Activated CD8-positive, alpha-beta T cell treated with anti-CD3 and anti-CD28 coated beads for 36 hours (primary cell): ENCODE results near the gene PLXNB3. TPM values are rescaled to one million over a fixed set of nuclear protein-coding genes. Genes with fewer than 3 reads are reported as not detected.

Source experiments
- ATAC-seq: fragments of 200-7000 bp; cut with Tn5 transposase; one replicate; pipeline ENCODE4 v1.10.0; 2021; ENCODE audit warnings: mild to moderate bottlenecking, moderate library complexity
- CTCF ChIA-PET: fragments of 350-600 bp; sonication (Branson Sonifier 250); formaldehyde crosslinking; loops from one replicate; lab custom pipeline; 2021; ENCODE audit warnings: antibody characterized with exemption; lab: Charles Lee
- POLR2A ChIA-PET: fragments of 350-600 bp; sonication (Branson Sonifier 250); formaldehyde crosslinking; loops from one replicate; lab custom pipeline; 2021; ENCODE audit warnings: antibody characterized with exemption; lab: Charles Lee
- DNase-seq: peaks from one replicate; pipeline ENCODE4 v3.0.0-alpha.2; 2020
- H3K27ac Mint-ChIP-seq: one replicate; pipeline ENCODE4 v1.8.0; 2021; ENCODE audit warnings: mild to moderate bottlenecking, mixed read lengths
- H3K27me3 Mint-ChIP-seq: one replicate; pipeline ENCODE4 v1.8.0; 2021; ENCODE audit warnings: mixed read lengths
- H3K36me3 Mint-ChIP-seq: one replicate; pipeline ENCODE4 v1.8.0; 2021; ENCODE audit warnings: low read depth, mixed read lengths
- H3K4me1 Mint-ChIP-seq: one replicate; pipeline ENCODE4 v1.8.0; 2021; ENCODE audit warnings: low read depth, mixed read lengths
- H3K4me3 Mint-ChIP-seq: one replicate; pipeline ENCODE4 v1.8.0; 2021; ENCODE audit warnings: mild to moderate bottlenecking, moderate library complexity, mixed read lengths
- H3K9me3 Mint-ChIP-seq: one replicate; pipeline ENCODE4 v1.8.0; 2021; ENCODE audit warnings: mixed read lengths
- intact Hi-C: fragments of 100-400 bp; cut with micrococcal nuclease; formaldehyde crosslinking; loops from one replicate; pipeline ENCODE4 v1.10.0; 2022
- total RNA-seq, 2 experiments: library from RNA; stranded (reverse); gene quantifications; one replicate each; pipeline ENCODE4 v1.2.3, GENCODE V29; 2021
- TF ChIP-seq, protein P1 (sequence below): fragments of 200-600 bp; IDR thresholded peaks from one replicate; pipeline ENCODE4 v1.8.0; 2022; ENCODE audit warnings: antibody characterized with exemption, mild to moderate bottlenecking

Gene PLXNB3
- total RNA-seq, 2 experiments from 2014 or later = 7.7 to 8.2 TPM

DNA sequence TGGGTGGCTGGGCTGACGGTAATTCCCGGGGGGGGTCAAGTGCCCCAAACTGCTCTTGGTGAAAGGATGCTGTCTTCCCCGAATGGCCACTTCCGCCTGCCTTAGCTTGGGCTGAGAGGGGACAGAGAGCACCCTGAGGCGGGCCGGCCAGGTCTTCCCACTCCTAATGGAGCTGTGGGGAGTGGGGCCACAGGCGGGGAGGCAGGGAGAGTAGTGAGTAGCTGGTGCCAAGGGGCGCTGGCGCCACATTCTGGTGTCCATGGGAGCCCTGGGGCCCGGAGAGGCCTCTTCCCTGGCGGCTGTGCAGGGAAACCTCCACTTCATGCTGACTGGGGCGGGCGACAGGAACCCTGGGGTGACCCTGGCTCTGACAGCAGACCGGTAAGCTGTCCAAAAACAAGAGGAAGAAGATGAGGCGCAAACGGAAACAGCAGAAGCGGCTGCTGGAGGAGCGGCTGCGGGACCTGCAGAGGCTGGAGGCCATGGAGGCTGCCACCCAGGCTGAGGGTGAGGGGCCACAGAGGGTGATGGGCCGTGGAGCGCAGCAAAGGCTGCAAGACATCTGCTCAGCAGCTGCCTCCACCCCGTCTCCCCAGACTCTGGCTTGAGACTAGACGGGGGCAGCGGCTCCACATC lies 19.4 kb downstream of the PLXNB3 start:
- Mint-ChIP-seq H3K4me3 (no peak overlapping the region), H3K9me3 (no peaks in the 10 kb centered on the region), H3K4me1 (no peaks in the 10 kb centered on the region), H3K36me3 (peaks cover 2% of the 10 kb centered on the region), H3K27ac (no peak overlapping the region), H3K27me3 (peaks cover 5% of the 10 kb centered on the region)
- DNase-seq (no peak), ATAC-seq (no peak)
- TF ChIP-seq, protein P1, sequence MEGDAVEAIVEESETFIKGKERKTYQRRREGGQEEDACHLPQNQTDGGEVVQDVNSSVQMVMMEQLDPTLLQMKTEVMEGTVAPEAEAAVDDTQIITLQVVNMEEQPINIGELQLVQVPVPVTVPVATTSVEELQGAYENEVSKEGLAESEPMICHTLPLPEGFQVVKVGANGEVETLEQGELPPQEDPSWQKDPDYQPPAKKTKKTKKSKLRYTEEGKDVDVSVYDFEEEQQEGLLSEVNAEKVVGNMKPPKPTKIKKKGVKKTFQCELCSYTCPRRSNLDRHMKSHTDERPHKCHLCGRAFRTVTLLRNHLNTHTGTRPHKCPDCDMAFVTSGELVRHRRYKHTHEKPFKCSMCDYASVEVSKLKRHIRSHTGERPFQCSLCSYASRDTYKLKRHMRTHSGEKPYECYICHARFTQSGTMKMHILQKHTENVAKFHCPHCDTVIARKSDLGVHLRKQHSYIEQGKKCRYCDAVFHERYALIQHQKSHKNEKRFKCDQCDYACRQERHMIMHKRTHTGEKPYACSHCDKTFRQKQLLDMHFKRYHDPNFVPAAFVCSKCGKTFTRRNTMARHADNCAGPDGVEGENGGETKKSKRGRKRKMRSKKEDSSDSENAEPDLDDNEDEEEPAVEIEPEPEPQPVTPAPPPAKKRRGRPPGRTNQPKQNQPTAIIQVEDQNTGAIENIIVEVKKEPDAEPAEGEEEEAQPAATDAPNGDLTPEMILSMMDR = no peak
- CTCF ChIA-PET = no interaction called here
- POLR2A ChIA-PET = no interaction called here
- intact Hi-C loops = no loop called here

DNA sequence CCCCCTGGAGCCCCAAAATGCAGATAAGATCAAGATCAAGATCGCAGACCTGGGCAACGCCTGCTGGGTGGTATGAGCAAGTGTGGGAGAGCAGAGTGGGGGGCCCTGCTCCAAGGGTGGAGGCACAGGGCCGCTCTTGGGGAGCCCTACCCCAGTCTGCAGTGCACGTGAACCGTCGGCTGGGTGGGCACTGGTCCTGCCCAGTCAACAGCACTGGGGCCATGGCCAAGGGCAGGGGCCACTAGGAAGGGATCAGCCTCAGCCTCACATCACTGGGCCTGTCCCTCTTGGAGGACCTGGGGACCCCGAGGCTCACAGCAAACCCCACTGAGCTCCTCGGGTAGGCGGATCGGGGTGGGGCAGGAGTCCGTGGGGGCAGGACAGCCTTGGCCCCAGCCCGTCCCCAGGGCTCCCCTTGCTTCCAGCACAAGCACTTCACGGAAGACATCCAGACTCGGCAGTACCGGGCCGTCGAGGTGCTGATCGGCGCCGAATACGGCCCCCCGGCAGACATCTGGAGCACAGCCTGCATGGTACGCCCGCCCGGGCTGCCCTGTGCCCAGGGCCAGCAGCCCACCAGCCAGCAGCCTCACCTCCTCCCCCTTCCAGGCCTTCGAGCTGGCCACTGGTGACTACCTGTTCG lies 20.4 kb downstream of the PLXNB3 start:
- TF ChIP-seq, protein P1 = no peak
- no peak overlapping the region for H3K4me3 Mint-ChIP-seq
- no peaks in the 10 kb centered on the region for H3K9me3 Mint-ChIP-seq
- H3K36me3 Mint-ChIP-seq = peaks cover 2% of the 10 kb centered on the region
- DNase-seq (no peak), ATAC-seq (no peak)
- POLR2A ChIA-PET = no interaction called here
- H3K4me1 Mint-ChIP-seq = no peaks in the 10 kb centered on the region
- H3K27ac Mint-ChIP-seq = no peak overlapping the region
- CTCF ChIA-PET = no interaction called here
- intact Hi-C loops = no loop called here
- H3K27me3 Mint-ChIP-seq = peaks cover 5% of the 10 kb centered on the region

DNA sequence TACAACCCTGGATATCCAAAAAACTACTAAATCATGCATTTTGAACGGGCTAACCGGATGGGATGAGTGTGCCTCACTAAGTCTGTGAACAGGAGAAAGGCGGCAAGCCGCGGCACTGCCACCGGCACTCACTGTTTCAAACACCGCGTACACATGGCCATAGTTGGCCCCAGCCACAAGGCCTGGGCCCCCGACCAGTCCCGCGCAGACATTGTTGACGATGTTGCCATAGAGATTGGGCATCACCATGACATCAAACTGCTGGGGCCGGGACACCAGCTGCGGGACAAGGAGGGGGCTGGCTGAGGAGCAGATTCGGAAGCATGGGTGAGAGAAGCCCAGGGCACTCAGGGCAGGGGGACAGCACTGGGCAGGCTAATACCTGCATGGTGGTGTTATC lies 22.6 kb downstream of the PLXNB3 start:
- intact Hi-C loops = no loop called here
- POLR2A ChIA-PET = no interaction called here

DNA sequence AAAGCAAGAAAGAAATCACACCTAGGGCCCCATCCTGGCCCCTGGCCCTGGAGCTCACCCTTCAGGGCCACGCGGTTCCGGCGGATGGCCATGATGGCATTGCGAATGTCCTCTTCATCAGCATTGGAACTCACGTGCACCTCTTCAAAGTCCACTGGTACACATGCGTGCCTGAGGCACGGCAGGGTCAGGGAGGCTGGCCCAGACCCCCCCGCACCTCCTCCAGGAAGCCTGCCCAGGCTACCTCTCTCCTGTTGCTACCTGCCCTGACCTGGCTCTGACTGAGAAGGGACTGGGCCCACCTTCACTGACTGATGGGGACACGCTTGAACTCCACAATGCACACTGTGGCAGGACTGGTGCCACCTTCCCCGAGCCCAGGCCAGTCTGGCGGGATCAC lies 25.6 kb downstream of the PLXNB3 start:
- H3K9me3 Mint-ChIP-seq = no peaks in the 10 kb centered on the region
- no peak for ATAC-seq
- POLR2A ChIA-PET = interaction anchor here (1.2 kb wide), 1 partner anchor 9 kb away, joined by 3 read pairs; the partner anchor contains the start of gene SRPK3
- TF ChIP-seq, protein P1 = no peak
- CTCF ChIA-PET = interaction anchor here (1.5 kb wide), 1 partner anchor 157 kb away, joined by 3 read pairs; no protein-coding TSS in a partner anchor
- no peaks in the 10 kb centered on the region for H3K27me3 Mint-ChIP-seq
- no peak overlapping the region for H3K27ac Mint-ChIP-seq
- no peak for DNase-seq
- H3K36me3 Mint-ChIP-seq = peaks cover 8% of the 10 kb centered on the region
- intact Hi-C loops = no loop called here
- peaks cover 11% of the 10 kb centered on the region for H3K4me1 Mint-ChIP-seq
- H3K4me3 Mint-ChIP-seq = no peak overlapping the region

More for the DNA sequence above, 22.6 kb downstream of the PLXNB3 start:
- Mint-ChIP-seq H3K4me1 (peaks cover 3% of the 10 kb centered on the region), H3K9me3 (no peaks in the 10 kb centered on the region), H3K4me3 (no peak overlapping the region), H3K36me3 (peaks cover 2% of the 10 kb centered on the region), H3K27ac (no peak overlapping the region), H3K27me3 (no peaks in the 10 kb centered on the region)
- CTCF ChIA-PET = no interaction called here
- no peak for DNase-seq
- no peak for ATAC-seq
- TF ChIP-seq, protein P1 = no peak
